GM23248 (cell line): ENCODE results near the gene CD300LG.

Source experiments
- EZH2 ChIP-seq: fragments of 200-600 bp; sonication (generic); IDR thresholded peaks from 2 replicates; pipeline ENCODE4 v1.6.1; 2018; ENCODE audit warnings: antibody characterized with exemption, mild to moderate bottlenecking; ENCODE audit not compliant: insufficient read depth, poor library complexity, severe bottlenecking
- EZH2phosphoT487 ChIP-seq: fragments of 200-600 bp; sonication (generic); IDR thresholded peaks from 2 replicates; pipeline ENCODE4 v1.6.1; 2018; ENCODE audit warnings: antibody characterized with exemption, moderate library complexity, mild to moderate bottlenecking, low read depth; ENCODE audit not compliant: insufficient read depth

DNA sequence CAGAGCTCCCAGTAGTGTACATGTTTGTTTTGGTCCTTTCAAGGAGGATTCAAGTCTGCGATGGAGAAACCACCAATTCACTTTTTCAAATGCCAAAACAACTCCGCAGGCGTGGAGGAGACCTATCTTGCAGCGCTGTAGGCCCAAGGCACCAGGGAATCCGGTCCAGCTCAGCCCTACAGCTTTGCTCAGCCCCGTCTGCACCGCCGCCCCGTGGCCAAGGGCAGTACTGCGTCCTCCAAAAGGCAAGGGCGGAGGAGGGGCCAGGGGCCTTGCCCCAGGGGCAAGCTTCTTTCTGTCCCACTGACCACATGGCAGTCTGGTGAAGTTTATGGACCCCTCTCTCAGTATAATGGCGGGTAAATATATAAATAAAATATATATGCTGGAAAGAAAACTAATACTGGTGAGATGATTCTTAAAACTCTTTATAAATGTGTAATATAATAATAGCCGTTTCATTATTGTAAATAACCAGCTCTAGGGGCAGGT is 709 bp upstream of the CD300LG start:
- no peak for TF ChIP-seq EZH2phosphoT487
- TF ChIP-seq EZH2: no peak
